Astrocyte of the spinal cord (primary cell): ENCODE measurements around the gene SETD1A.

ENCODE experiments used
- DNase-seq: peaks from one replicate; pipeline ENCODE4 v3.0.0; 2011; ENCODE audit warnings: low read depth, low spot score
- H3K4me3 ChIP-seq: 2 replicates; pipeline ENCODE4 v1.5.1; 2011; ENCODE audit warnings: low read depth, mild to moderate bottlenecking, low read length, moderate library complexity
- CTCF ChIP-seq: IDR thresholded peaks from 2 replicates; pipeline ENCODE4 v1.5.1; 2012; ENCODE audit warnings: low read depth, mild to moderate bottlenecking, low read length, inconsistent platforms
- in situ Hi-C: cut with HindIII; loops from 2 replicates; pipeline ENCODE4 v1.10.0; 2017; ENCODE audit warnings: low sequenced_read_pairs

SETD1A gene

GRCh38 chr16:31025339-31025738 is 67.8 kb downstream of the SETD1A start:
- no peak for DNase-seq
- in situ Hi-C loops: no loop called here
- no peak for TF ChIP-seq CTCF

GRCh38 chr16:31029272-31029671 is 71.7 kb downstream of the SETD1A start:
- DNase-seq: no peak
- H3K4me3 ChIP-seq: no peak overlapping the region
- in situ Hi-C loops: no loop called here
- no peak for TF ChIP-seq CTCF

More at GRCh38 chr16:31025339-31025738, 67.8 kb downstream of the SETD1A start:
- H3K4me3 ChIP-seq: no peak overlapping the region

GRCh38 chr16:31031276-31031675 is 73.7 kb downstream of the SETD1A start:
- in situ Hi-C loops: no loop called here
- TF ChIP-seq CTCF: no peak
- no peak for DNase-seq
- no peak overlapping the region for H3K4me3 ChIP-seq

- DNase-seq: peak; percentile 97
- TF ChIP-seq CTCF: no peak
- peak within 1 kb of the TSS; percentile 99 for H3K4me3 ChIP-seq
- in situ Hi-C loops: no loop called here
Observed at GRCh38 chr16:31032736-31033708, 75.5 kb downstream of the SETD1A start, which contains the start of gene STX4. TSS of gene STX4 (plus strand) at chr16:31033558. CDS start at chr16:31033806, 248 bp downstream.

- DNase-seq: peak; percentile 69
- in situ Hi-C loops: no loop called here
- H3K4me3 ChIP-seq: peak overlapping the region; percentile 99
- TF ChIP-seq CTCF: no peak
Observed at GRCh38 chr16:31033709-31034492, 76.3 kb downstream of the SETD1A start.
